Endothelial cell of umbilical vein (primary cell): ENCODE measurements around the gene PFN3. TPM values are rescaled to one million over a fixed set of nuclear protein-coding genes. Genes with fewer than 3 reads are reported as not detected.

Experiments
- BruUV-seq: library from RNA; stranded (reverse); fragments of 400-500 nt; replicated peaks from 2 replicates; lab custom pipeline; 2021; lab: Mats Ljungman, UMichigan
- CTCF ChIA-PET: fragments of 300-600, 350-600 bp; sonication (Branson Sonifier 250); formaldehyde crosslinking; loops from one replicate; lab custom pipeline; 2021; ENCODE audit warnings: antibody characterized with exemption, inconsistent platforms; lab: Charles Lee
- POLR2A ChIA-PET: fragments of 300-600, 350-600 bp; sonication (Branson Sonifier 250); formaldehyde crosslinking; loops from one replicate; lab custom pipeline; 2021; ENCODE audit warnings: antibody characterized with exemption, inconsistent platforms; lab: Charles Lee
- DNase-seq: peaks from one replicate; pipeline ENCODE4 v3.0.0-alpha.2; 2011; ENCODE audit warnings: low read depth, low spot score
- FAIRE-seq: peaks from 2 replicates; lab custom pipeline; 2011; peaks lifted over from hg19 to GRCh38; lab: Jason Lieb, UNC
- H2AFZ ChIP-seq: 2 replicates; pipeline ENCODE4 v1.6.0; 2012; ENCODE audit warnings: low read depth, low read length, control low read depth, inconsistent platforms
- H3K27ac ChIP-seq: 2 replicates; pipeline ENCODE4 v1.5.1; 2011; ENCODE audit warnings: low read depth, mild to moderate bottlenecking, control low read depth, low read length, moderate library complexity; ENCODE audit not compliant: insufficient read depth
- H3K27me3 ChIP-seq, 2 experiments: 2 replicates each; pipeline versions ENCODE4 v1.6.0 to v1.6.1; 2011; ENCODE audit warnings: low read length in 2 of 2, mixed read lengths in 1 of 2; ENCODE audit not compliant: control insufficient read depth in 2 of 2, insufficient read depth in 2 of 2
- H3K36me3 ChIP-seq, 2 experiments: 2 replicates in 1 of 2; 3 replicates in 1 of 2; pipeline ENCODE4 v1.5.1; 2011; ENCODE audit warnings: low read length in 2 of 2, mild to moderate bottlenecking in 1 of 2, moderate library complexity in 1 of 2; ENCODE audit not compliant: control insufficient read depth in 2 of 2, insufficient read depth in 2 of 2; ENCODE audit errors: extremely low read depth in 1 of 2
- H3K4me1 ChIP-seq: 3 replicates; pipeline ENCODE4 v1.5.1; 2011; ENCODE audit warnings: mild to moderate bottlenecking, low read length; ENCODE audit not compliant: control insufficient read depth, insufficient read depth; ENCODE audit errors: extremely low read depth
- H3K4me2 ChIP-seq: 2 replicates; pipeline ENCODE4 v1.6.1; 2011; ENCODE audit warnings: low read length, control low read depth, mixed read lengths; ENCODE audit not compliant: insufficient read depth
- H3K4me3 ChIP-seq, 3 experiments: fragments of 200-600 bp in 1 of 3; sonication (generic), shearing (Covaris generic) in 1 of 3; replicated peaks in 1 of 3; 2 replicates each; pipeline ENCODE4 v1.5.1; 2011 to 2016; ENCODE audit warnings: control low read depth in 3 of 3, low read length in 3 of 3, mild to moderate bottlenecking in 2 of 3, inconsistent platforms in 1 of 3, low read depth in 1 of 3, moderate library complexity in 1 of 3; ENCODE audit not compliant: insufficient read depth in 1 of 3
- H3K79me2 ChIP-seq: 2 replicates; pipeline ENCODE4 v1.6.0; 2012; ENCODE audit warnings: low read length, inconsistent platforms; ENCODE audit not compliant: control insufficient read depth, insufficient read depth
- H3K9ac ChIP-seq: replicated peaks from 2 replicates; pipeline ENCODE3; 2011; ENCODE audit warnings: low read length, control low read depth; ENCODE audit not compliant: insufficient read depth; ENCODE audit errors: extremely low read depth
- H3K9me1 ChIP-seq: replicated peaks from 3 replicates; pipeline ENCODE4 v1.6.0; 2011; ENCODE audit warnings: mild to moderate bottlenecking, low read length; ENCODE audit not compliant: control insufficient read depth, insufficient read depth; ENCODE audit errors: extremely low read depth
- H3K9me3 ChIP-seq: replicated peaks from 2 replicates; pipeline ENCODE4 v1.5.1; 2012; ENCODE audit warnings: low read length, inconsistent platforms; ENCODE audit not compliant: control insufficient read depth, insufficient read depth
- H4K20me1 ChIP-seq: replicated peaks from 2 replicates; pipeline ENCODE3; 2011; ENCODE audit warnings: mild to moderate bottlenecking, low read length; ENCODE audit not compliant: control insufficient read depth, insufficient read depth; ENCODE audit errors: extremely low read depth
- CTCF ChIP-seq, 2 donors: IDR thresholded peaks; 1 replicate in 1 of 2; 2 replicates in 1 of 2; pipeline ENCODE4 v1.5.1; 2011; ENCODE audit warnings: low read length in 2 of 2, mild to moderate bottlenecking in 2 of 2, moderate library complexity in 2 of 2, control low read depth in 1 of 2, inconsistent platforms in 1 of 2, low read depth in 1 of 2; ENCODE audit not compliant: insufficient read depth in 1 of 2; ENCODE audit errors: extremely low read depth in 1 of 2
- EZH2 ChIP-seq: IDR thresholded peaks from 2 replicates; pipeline ENCODE4 v1.6.1; 2012; ENCODE audit warnings: borderline replicate concordance, low read depth, mild to moderate bottlenecking, moderate library complexity, low read length, inconsistent platforms; ENCODE audit not compliant: severe bottlenecking
- dilution Hi-C: fragments of 300-500 bp; cut with MboI; formaldehyde crosslinking; loops from one replicate; pipeline ENCODE4 v1.15.0; 2019; ENCODE audit warnings: low sequenced_read_pairs; ENCODE audit not compliant: extremely low pct_ligation_motif_present
- intact Hi-C: fragments of 100-400 bp; cut with micrococcal nuclease; formaldehyde crosslinking; loops from one replicate; pipeline ENCODE4 v1.10.0; 2022
- polyA plus RNA-seq, 4 experiments: library from polyadenylated mRNA; depleted of rRNA in 3 of 4; stranded (reverse) in 3 of 4; unstranded in 1 of 4; fragments of >200 nt; gene quantifications; 2 replicates each; pipeline versions ENCODE4 v1.2.1 to v1.2.3, GENCODE V29; 2011 to 2012; ENCODE audit warnings: missing spikeins in 1 of 4
- total RNA-seq: library from RNA; stranded (reverse); gene quantifications from 2 replicates; pipeline ENCODE4 v1.2.3, GENCODE V29; 2021
- TF ChIP-seq, protein P1 (sequence below): IDR thresholded peaks from 2 replicates; pipeline ENCODE4 v1.6.1; 2011; ENCODE audit not compliant: insufficient read depth, insufficient read length

The PFN3 gene
- total and polyA plus RNA-seq, 2 donors (not counting 3 experiments of a cell fraction or from before 2014, with no cell fraction given), result not detected

- no peak overlapping the region for H3K27ac ChIP-seq
- H3K9me3 ChIP-seq, result no peaks in the 10 kb centered on the region
- H4K20me1 ChIP-seq, result no peaks in the 10 kb centered on the region
- TF ChIP-seq, protein P1, sequence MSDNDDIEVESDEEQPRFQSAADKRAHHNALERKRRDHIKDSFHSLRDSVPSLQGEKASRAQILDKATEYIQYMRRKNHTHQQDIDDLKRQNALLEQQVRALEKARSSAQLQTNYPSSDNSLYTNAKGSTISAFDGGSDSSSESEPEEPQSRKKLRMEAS, result no peak
- TF ChIP-seq EZH2 (peak; percentile 89), CTCF (IDR thresholded peaks at IDR 0.05; ENCODE audit: extremely low read depth in 1 of 2, insufficient read depth in 1 of 2, low read depth in 1 of 2, low read length in 2 of 2) (peak; percentile 18 to 41)
- dilution Hi-C loops, result no loop called here
- H3K36me3 ChIP-seq, result no peaks in the 10 kb centered on the region
- no peaks in the 10 kb centered on the region for H3K79me2 ChIP-seq
- no peak overlapping the region for H2AFZ ChIP-seq
- POLR2A ChIA-PET, result no interaction called here
- H3K4me2 ChIP-seq, result no peak overlapping the region
- peaks cover 23% of the 10 kb centered on the region for H3K4me1 ChIP-seq
- H3K9ac ChIP-seq, result no peak overlapping the region
- FAIRE-seq (peak; percentile 57), DNase-seq (no peak)
- CTCF ChIA-PET, result interaction anchor here (0.7 to 7.1 kb wide), 24 partner anchors 9 to 331 kb away, joined by 3 to 288 read pairs (median 10); partner anchors contain the start of genes GRK6, PDLIM7, PRR7 and SLC34A1
- no TSS peak for BruUV-seq
- intact Hi-C loops, result loop anchor here (1.0 kb wide), 2 partner anchors 84 to 99 kb away; no protein-coding TSS in a partner anchor
- no peaks in the 10 kb centered on the region for H3K9me1 ChIP-seq
- no peak overlapping the region for H3K4me3 ChIP-seq
- H3K27me3 ChIP-seq, result peaks cover 33 to 39% of the 10 kb centered on the region in 2 experiments
Measured at GRCh38 chr5:177402271-177403043, 2.0 kb upstream of the PFN3 start.
